Measurements from ENCODE around the gene SEC14L3.
"Not testable (repeated sequence)": the region's sequence is repeated elsewhere in the genome, so short reads cannot be mapped to it uniquely, and the experiment has no call there.

The SEC14L3 gene

DNA sequence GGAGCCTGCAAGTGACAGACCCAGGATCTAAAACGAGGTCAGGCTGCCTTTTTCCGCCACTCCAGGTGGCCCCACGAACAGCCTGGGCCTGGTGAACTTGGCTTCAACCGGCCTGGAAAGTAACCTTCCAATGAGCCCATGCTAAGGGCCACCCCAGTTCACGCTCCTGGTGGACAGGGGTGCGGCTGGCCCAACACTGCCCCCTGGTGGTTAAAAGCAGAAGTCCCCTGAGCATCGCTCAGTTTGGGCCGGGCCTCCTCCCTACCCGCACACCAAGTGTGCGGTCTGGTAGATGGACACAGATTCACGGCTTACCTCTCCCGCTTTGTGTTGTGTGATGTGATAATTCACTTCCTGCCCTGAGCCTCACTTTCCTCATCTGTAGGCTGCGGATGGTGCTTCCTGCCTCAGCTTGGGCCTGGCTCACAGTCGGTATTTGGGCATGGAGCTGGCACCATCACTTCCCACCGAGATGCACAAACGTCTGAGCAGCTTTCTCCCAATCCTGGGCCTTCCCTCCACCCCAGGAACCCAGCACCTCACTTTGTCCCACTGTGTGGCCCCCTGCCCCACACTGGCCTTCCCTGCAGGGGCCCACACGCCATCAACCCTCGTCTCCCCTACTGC is 13.7 kb upstream of the SEC14L3 start:
- peak; percentile 60 for DNase-seq

DNA sequence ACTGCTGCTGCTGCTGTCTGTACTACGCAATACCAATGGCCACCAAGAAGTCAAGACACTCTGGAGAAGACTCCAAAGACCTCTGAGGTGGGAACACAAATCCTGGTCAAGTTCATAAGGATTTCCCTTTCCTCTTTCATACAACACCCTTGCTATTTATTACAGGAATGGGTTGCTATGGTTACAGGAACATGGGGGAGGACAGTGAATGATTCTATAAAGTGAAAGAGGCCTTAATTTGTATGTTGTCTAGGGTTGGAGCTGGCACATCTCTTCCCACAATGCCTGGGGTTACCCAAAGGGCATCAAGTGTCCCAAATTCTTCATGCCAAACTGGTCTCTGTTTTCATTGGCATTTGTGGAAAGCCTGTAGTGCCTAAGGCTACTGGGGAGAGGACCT is 11.4 kb upstream of the SEC14L3 start:
- no peak for DNase-seq

DNA sequence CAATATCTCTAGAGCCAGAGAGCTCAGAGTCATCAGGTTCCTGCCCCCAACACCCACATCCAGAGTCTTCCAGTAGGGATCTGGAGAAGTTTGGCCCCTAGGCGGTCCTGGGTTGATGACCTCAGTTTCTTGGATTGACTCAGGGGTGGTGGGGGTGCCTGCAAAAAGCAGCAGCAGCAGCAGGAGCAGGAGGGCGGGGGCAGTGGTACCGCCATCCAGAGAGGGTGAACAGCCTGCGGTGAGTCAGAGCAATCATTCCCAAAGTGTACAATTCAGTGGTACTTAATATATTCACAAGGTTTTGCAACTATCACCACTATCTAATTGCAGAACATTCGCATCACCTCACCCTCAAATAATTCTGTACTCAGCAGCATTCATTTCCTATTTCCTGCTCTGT is 9.9 kb upstream of the SEC14L3 start:
- DNase-seq, result peak; percentile 75

DNA sequence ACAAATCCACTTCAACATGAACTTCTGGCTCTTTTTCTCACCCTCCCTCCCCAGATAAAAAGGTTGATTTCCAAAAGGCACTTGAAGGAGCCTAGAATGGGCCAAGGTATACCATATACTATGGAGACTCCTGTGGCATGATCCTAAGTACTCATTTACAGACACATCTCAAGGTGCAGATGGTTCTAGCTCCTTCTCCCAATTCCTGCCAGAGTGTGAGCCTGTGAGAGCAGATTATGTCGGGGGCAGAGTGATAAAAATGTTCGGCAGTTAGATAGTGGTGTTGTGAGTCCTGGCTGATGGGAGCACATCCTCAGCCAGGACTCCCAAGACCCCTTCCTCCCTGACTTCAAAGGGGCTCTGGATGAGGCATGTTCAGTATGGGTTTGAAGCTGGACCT is 8.2 kb upstream of the SEC14L3 start:
- DNase-seq, result no peak

DNA sequence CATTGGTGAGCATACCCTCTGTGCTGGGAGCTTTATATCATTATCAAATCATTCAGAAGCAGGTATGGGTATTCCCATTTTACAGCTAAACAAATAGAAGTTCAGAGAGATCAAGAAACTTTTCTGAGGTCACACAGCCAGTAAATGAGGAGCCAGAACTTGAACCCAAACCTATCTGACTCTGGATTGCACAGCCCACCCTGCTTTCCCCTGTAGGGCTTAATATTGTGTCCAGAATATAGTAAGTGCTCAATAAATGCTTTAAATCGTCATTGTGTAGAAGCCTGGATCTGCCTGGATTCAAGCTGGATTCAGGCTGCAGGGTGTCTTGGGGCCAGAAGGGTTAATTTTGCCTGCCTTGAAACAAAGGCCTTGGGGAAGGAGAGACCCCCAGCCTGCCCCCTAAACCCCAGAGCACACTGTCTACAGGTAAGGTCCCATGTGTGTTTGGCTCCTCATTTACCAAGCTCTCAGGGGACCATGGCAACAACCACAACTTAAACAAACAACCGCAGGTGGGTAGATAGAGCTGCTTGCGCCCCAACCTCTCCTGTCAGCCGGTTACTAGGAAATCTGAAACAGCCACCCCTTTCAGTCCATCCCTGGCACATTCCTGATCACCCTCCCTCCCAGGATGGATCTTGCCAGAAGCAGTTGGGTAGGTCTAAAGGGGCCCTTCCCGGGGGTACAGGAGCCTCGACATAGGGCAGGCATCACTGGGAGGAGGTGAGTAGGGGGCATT is 3.0 kb upstream of the SEC14L3 start:
- DNase-seq, result no peak

DNA sequence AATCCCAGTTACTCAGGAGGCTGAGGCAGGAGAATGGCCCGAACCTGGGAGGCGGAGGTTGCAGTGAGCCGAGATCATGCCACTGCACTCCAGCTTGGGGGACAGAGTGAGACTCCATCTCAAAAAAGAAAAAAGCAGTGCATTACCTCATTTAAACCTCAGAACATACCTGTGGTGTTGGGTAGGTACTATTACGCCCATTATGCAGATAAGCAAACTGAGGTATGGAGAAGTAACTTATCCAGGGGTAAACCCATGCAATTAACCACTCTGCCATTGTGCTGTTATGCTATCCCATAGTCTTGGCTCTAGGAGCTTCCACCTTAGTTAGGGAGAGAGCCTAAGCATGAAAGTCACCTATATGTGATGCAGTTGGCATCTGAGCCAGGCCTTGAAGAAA is 2.3 kb upstream of the SEC14L3 start:
- DNase-seq, result no peak

DNA sequence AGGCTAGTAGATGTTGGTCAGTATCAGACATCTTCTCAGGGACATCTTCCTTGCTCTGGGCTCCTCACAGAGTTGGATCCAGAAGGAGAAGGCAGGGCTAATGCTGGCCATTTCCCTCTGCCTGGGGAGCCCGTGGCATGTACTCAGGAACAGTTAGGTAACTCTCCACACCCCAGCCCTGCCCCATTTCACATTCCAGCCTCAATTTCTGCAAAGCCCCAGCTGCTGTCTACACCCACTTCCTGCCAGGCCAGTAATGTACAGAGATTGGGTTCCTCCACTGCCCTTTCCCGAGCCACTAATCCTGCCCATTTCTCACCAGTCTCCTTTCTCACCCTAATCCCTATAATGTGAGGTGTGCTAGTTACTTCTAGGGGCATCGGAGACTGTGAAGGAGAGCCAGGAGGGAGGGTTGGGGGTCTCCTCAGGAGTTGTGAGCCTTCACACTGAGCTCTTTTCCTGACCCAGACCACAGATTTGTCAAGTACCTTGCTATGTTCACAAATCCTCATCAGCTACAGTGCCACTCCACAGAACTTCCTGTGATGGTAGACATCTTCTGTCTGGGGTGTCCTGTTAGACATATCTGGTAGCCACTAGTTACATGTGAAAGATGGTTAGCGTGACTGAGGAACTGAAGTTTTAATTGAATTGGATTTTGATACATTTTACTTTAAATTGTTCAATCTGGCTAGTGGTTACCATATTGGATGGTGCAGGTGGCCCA is 1.3 kb upstream of the SEC14L3 start:
- no peak for DNase-seq

DNA sequence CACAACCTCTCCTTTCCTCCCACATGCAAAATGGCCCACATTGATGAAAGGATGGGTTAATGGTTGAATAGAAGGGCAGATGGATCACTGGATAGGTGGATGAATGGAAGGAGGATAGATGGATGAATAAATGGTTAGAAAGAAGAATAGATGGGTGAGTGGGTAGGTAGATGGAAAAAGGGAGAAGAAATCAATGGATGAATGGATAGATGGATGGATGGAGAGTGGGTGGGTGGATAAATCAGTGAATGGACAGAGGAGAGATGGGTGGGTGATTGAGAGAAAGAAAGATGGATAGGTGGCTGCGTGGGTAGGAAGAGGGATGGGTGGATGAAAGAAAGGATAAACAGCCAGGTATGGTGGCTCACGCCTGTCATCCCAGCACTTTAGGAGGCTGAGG is 1.2 kb downstream of the SEC14L3 start:
- no peak for DNase-seq

DNA sequence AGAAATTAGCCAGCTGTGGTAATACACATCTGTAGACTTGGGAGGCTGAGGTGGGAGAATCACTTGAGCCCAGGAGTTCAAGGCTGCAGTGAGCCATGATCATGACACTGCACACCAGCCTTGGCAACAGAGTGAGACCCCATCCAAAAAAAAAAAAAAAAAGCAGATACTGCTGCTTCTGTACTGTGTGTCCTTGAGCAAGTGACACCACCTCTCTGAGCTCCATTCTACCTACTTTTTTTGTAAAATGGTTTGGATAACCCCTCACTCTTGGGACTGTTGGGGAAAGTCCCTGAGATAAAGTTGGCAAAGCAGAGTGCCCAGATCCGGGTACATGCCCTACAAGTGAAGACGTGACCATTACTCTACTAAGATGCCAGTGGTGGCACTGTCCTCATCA is 2.7 kb downstream of the SEC14L3 start:
- DNase-seq, result no peak

DNA sequence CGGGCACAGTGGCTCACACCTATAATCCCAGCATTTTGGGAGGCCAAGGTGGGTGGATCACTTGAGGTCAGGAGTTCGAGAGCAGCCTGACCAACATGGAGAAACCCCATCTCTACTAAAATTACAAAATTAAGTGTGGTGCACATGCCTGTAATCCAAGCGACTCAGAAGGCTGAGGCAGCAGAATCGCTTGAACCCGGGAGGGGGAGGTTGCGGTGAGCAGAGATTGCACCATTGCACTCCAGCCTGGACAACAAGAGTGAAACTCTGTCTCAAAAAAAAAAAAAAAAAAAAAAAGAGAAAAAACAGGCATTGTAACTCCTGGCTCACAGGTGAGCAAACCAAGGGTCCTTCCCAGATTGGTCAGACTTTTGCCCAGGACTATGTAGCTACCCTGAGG is 11.3 kb downstream of the SEC14L3 start:
- not testable (repeated sequence) for DNase-seq

DNA sequence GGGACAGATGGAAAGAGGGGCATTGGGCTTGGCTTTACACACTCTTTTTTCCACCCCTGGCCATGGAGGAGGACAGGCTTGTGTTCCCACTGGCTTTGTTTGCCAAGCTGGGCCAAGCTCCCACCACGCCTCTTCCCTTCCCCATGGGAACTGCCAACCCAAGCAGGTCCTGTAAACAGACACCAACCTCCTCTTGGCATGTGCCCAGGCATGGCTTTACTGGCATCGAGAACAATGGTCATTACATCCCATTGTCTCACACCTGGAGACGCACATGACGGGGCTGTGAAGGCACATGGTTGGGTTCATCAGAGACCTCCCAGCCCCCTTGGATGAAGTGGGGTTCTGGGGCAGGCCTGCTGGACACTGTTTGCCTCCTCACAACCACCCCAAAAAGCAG is 11.7 kb downstream of the SEC14L3 start:
- no peak for DNase-seq

DNA sequence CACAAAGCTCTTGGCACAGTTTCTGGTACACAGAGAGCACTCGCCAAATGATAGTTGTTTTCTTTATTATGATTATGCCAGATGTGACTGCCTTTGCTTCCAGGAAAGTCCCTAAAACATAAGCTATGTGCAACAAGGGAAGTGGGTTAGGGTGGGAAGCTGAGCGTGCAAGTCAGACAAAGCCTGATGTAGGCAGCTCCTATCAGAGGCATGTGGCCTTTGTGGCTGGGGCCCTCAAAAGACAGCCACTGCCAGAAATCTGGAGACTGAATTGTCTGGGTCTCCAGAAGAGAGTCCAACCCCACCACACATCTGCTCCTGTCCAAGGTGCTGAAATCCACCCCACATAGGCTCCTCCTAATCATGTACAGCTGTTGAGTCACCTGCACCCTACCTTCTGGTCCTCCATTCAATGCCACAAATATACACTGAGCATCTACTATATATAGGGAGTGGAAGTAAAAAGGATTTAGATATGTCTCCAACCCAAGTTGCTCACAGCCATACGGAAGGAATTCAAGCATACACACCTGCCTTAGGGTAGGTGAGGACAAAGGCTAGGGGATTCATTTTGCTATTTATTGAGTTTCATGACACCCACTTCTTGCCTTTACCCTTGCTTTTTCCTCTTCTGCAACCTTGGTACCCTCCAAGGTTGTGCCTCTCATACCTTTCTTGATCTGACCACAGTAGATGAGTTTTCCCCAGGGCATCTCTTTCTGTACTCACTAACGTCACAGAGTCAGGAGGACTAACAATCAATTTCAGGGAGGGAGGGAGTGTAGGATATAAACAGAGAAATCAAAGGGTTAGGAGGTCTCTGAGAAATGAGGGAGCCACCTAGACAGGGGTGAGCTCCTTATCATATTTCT is 12.4 kb downstream of the SEC14L3 start:
- no peak for DNase-seq

DNA sequence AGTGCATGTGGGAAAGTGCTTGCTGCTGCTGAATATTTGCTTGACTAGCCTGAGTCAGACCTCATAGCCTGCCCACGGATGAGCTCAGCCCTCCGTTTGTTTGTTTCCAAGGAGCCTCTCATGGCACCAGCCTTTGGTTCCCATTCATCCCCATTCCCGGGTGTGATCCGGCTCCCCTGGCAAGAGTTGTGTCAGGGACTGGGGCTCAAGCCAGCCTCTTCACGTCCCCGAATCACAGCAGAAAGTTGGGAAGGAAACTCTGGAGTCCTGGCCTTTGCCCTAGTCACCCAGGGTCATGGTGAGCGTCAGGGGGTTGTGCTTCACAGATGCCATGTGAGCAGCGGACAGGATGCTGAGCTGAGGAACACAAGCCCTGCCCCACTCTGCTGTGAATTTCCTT is 13.8 kb downstream of the SEC14L3 start:
- DNase-seq, result no peak

DNA sequence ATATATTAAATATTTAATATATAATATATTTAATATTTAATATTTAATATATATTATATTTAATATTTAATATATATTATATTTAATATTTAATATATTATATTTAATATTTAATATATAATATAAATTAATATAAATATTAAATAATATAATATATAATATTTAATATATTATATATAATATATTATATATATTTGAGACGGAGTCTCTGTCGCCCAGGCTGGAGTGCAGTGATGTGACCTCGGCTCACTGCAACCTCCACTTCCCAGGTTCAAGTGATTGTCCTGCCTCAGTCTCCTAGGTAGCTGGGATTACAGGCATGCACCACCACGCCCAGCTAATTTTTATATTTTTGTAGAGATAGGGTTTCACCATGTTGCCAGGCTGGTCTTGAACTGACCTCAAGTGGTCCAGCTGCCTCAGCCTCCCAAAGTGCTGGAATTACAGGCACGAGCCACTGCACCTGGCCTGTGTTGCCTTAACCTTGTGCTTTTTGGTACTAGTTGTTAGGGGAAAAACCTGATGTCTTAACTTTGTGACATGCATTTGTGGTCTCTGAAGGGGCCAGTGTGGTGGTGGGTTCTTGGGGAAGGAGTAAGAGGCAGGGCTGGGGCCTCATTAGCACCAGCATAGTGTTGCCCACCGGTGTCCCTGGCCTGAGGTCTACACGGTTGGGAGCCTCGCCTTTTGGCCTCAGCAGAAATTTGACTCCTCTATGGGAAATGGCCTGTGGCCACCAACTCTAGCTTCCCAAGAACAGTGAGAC is 16.6 kb downstream of the SEC14L3 start:
- DNase-seq, result no peak

DNA sequence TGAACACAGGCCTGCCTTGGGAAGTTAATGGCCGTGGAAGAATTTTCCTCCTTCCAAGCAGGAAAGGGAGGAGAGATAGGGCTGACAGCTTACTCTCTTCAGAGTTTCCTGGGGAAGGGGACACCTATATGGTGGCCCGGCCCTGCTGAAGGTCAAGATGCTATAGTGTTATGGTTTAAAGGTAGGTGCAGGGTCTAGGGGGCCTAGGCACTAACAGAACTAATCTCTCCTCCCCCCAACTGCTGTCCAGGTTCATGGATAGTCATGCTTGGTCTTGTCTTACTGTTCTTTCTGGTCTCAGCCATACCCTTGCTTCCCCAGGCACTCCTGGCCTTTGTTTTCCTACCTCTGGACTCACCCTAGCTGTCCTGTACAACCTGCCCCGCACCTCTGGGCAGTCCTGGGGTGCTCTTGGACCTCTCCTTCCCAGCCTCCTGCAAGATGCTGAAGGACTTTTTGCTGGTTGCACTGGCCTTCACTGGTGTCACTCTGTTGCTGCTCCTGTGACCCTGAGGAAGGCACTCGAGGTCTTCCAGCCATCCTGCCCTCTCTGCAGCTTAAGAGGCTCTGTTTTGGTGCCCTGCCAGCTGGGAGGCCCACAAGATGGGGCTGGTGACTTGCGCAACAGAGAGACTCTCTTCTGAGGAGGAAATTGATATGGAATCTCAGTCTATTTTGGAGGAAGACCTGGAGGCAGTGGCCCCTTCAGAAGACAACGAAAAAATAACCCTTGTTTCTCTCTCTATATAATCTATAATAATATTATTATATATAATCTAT is 17.9 kb downstream of the SEC14L3 start:
- peak; percentile 23 for DNase-seq

DNA sequence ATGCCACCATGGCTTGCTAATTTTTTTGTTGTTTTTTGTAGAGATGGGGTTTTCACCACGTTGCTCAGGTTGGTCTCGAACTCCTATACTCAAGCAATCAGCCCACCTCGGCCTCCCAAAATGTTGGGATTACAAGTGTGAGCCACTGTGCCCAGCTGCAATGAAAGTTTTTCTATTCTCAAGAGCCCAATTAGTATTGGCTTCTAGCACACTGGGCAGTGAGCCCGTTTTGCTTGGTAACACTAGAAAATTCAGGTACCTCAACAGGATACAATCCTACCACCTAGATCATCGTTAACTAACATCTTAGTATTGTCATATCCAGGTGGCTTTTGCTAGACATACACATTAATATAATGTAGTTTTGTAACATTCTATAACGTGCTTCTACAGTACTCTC is 19.0 kb downstream of the SEC14L3 start:
- DNase-seq, result no peak

DNA sequence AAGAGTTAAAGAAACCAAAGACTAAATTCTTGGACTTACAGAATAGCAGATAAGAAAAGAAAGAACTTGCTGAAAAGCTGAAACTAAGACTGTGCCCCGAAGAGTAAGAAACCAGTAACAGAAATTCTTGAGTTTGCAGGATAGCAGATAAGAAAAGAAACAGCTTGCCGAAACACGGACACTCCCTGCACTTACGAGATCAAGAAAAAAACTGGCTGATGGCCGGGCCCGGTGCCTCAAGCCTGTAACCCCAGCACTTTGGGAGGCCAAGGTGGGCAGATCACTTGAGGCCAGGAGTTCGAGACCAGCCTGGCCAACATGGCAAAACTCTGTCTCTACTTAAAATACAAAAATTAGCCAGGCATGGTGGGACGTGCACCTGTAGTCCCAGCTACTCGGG is 20.3 kb downstream of the SEC14L3 start:
- DNase-seq, result not testable (repeated sequence)

DNA sequence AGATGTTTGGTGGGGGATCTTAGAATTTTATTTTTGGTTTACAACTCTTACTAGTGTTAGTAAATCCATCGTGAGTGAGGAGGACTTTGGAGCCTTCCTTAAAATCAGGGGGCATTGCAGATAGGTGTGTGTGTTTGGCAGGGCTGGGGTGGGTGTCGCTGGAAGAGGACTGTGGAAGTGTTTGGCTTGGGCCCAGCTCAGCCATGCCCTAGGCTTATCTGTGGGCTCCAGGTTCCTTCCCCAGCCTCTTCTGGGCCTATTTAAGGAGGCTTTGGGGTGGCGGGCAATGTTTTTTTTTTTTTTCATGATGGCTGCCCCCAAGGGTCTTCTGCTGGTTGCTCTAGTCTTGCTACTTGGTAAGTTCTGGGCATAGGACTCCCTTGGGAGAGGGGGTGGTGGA is 24.2 kb downstream of the SEC14L3 start:
- no peak for DNase-seq

DNA sequence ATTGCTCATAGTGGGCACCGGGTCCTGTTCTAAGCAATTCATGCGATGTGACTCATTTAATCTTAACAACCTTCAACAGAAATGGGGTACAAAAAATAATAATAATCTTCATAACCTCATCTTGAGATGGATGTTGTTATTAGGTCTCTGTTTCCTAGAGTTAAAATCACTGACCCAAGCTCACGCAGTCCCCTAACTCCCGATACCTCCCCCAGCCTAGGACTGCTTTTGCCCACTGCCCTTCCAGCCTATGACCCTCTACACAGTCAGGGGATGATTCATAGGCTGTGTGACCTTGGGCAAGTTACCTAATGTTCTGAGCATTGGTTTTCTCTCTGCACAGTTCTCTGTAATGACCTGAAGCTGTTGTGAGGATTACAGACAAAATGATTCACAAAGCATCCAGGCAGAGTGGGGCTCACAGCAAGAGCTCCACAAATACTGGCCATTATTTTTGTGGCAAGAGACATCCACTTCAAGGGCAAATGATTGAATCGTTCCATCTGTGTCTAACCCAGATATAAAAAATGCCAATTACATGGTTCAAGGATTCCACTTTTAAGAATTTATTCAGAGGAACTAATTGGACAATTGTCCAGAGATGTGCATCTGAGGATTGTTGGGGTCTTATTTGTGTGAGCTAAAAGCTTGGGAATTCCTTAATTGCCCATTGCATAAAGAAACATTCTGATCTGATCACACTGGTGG is 26.2 kb downstream of the SEC14L3 start:
- DNase-seq, result peak; percentile 44

DNA sequence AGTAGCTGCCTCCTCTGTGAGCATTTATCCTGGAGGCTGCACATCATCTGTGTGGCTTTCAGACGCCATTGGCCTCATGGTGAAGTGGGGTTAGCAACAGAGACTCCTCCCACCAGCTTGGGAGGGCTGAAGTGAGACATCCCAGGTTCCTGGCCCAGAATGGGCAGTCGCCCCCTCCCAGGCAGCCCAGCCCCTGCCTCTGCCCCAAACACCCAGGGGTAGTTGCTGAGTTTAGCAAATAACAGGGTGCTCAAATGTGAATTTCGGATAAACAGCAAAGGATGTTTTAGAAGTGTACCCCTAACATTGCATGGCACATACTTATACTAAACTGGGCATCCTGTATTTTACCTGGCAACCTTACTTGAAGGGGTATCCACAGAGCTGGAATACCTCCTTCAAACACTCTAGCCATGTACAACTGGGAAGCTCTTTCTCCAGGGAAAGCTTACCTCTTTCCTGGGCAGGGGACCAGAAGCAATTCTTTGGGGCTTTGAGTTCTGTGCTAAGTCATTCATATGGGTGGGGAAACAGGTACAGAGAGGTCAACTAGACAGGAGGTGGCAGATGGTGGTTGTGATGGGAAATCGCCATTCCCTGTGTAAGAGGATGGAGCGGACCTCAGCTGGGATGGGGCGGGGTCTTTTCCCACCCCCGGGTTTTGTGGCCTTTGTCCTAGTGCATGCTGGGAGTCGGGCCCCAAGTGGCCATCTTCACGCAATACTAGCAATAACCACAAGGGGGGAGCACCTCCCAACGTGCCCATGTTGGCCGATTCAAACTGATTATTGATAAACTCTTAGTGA is 27.0 kb downstream of the SEC14L3 start:
- peak; percentile 67 for DNase-seq
